ENCODE data around the gene KLHL29.

KLHL29 gene

GRCh38 chr2:23350792-23351355, 34.1 kb upstream of the KLHL29 start:
- TF ChIP-seq ZBTB7A (IDR thresholded peaks at IDR 0.05; ENCODE audit: low read depth) (no peak), FOXM1 (IDR thresholded peaks at IDR 0.05; ENCODE audit: borderline replicate concordance, low read depth) (no peak), TAF1 (IDR thresholded peaks at IDR 0.05; ENCODE audit: low read depth) (no peak), MAX (IDR thresholded peaks at IDR 0.05) (no peak), EP300 (IDR thresholded peaks at IDR 0.05; ENCODE audit: borderline replicate concordance) (no peak), CEBPB (IDR thresholded peaks at IDR 0.05) (no peak), NFIC (IDR thresholded peaks at IDR 0.05) (no peak), EGR1 (IDR thresholded peaks at IDR 0.05) (no peak), TCF12 (IDR thresholded peaks at IDR 0.05; ENCODE audit: low read depth) (no peak), YY1 (IDR thresholded peaks at IDR 0.05; ENCODE audit: low read depth) (no peak), RAD21 (IDR thresholded peaks at IDR 0.05; ENCODE audit: low read depth) (no peak)

- TF ChIP-seq EGR1 (IDR thresholded peaks at IDR 0.05) (no peak), RAD21 (IDR thresholded peaks at IDR 0.05; ENCODE audit: low read depth) (peak; percentile 57; the same call in 1 of the 2 replicates)
Measured at GRCh38 chr2:23351388-23352141, 33.4 kb upstream of the KLHL29 start.

DNA sequence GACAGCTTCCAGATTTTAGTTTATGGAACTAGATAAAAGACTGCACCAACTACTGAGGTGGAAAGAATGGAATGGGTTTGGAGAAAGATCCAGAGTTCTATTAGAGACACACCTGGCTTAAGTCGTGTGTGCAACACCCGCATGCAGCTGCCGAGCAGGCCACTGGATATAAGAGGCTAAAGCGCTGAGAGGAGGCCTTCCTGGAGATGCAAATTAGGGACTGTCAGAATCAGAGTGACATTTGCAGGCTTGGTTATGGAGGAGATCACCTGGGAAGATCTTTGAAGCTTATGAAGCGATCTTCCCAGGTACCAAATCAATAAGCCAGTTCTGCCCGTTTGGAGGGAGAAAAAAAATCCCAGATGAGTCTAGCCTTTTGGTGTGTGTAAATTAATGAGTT, 30.4 kb upstream of the KLHL29 start:
- TF ChIP-seq TAF1 (IDR thresholded peaks at IDR 0.05; ENCODE audit: low read depth) (no peak), CEBPB (IDR thresholded peaks at IDR 0.05) (no peak), CREB1 (IDR thresholded peaks at IDR 0.05; ENCODE audit: low read depth) (no peak), RAD21 (IDR thresholded peaks at IDR 0.05; ENCODE audit: low read depth) (no peak)

DNA sequence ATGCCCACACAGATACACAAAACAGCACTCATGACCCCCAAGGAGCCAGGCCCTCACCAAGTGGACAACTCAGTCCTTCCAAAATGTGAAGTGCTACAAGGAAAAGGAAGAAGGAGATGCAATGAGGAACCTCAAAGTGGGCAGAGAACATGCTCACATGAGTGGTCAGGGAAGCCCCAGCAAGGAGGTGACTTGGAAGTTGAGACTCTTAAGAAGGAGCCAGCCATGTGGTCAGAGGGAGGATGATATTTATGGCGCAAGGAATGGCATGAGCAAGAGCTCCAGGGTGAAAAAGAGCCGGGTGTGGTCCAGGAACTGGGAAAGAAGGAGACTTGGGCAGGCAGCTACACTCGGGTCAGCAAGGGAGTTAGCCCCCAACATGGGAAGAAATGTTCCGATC, 30.0 kb upstream of the KLHL29 start:
- TF ChIP-seq MAX (IDR thresholded peaks at IDR 0.05) (no peak), EP300 (IDR thresholded peaks at IDR 0.05; ENCODE audit: borderline replicate concordance) (no peak), FOXM1 (IDR thresholded peaks at IDR 0.05; ENCODE audit: borderline replicate concordance, low read depth) (no peak), NFIC (IDR thresholded peaks at IDR 0.05) (no peak), YY1 (IDR thresholded peaks at IDR 0.05; ENCODE audit: low read depth) (no peak), RAD21 (IDR thresholded peaks at IDR 0.05; ENCODE audit: low read depth) (no peak), TAF1 (IDR thresholded peaks at IDR 0.05; ENCODE audit: low read depth) (no peak), CEBPB (IDR thresholded peaks at IDR 0.05) (no peak), CREB1 (IDR thresholded peaks at IDR 0.05; ENCODE audit: low read depth) (no peak), TEAD4 (IDR thresholded peaks at IDR 0.05) (no peak)
- TF ChIP-seq, protein P1, sequence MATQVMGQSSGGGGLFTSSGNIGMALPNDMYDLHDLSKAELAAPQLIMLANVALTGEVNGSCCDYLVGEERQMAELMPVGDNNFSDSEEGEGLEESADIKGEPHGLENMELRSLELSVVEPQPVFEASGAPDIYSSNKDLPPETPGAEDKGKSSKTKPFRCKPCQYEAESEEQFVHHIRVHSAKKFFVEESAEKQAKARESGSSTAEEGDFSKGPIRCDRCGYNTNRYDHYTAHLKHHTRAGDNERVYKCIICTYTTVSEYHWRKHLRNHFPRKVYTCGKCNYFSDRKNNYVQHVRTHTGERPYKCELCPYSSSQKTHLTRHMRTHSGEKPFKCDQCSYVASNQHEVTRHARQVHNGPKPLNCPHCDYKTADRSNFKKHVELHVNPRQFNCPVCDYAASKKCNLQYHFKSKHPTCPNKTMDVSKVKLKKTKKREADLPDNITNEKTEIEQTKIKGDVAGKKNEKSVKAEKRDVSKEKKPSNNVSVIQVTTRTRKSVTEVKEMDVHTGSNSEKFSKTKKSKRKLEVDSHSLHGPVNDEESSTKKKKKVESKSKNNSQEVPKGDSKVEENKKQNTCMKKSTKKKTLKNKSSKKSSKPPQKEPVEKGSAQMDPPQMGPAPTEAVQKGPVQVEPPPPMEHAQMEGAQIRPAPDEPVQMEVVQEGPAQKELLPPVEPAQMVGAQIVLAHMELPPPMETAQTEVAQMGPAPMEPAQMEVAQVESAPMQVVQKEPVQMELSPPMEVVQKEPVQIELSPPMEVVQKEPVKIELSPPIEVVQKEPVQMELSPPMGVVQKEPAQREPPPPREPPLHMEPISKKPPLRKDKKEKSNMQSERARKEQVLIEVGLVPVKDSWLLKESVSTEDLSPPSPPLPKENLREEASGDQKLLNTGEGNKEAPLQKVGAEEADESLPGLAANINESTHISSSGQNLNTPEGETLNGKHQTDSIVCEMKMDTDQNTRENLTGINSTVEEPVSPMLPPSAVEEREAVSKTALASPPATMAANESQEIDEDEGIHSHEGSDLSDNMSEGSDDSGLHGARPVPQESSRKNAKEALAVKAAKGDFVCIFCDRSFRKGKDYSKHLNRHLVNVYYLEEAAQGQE (IDR thresholded peaks at IDR 0.05; ENCODE audit: low read depth) = no peak
- TF ChIP-seq, protein P2, sequence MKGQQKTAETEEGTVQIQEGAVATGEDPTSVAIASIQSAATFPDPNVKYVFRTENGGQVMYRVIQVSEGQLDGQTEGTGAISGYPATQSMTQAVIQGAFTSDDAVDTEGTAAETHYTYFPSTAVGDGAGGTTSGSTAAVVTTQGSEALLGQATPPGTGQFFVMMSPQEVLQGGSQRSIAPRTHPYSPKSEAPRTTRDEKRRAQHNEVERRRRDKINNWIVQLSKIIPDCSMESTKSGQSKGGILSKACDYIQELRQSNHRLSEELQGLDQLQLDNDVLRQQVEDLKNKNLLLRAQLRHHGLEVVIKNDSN (IDR thresholded peaks at IDR 0.05) = no peak

DNA sequence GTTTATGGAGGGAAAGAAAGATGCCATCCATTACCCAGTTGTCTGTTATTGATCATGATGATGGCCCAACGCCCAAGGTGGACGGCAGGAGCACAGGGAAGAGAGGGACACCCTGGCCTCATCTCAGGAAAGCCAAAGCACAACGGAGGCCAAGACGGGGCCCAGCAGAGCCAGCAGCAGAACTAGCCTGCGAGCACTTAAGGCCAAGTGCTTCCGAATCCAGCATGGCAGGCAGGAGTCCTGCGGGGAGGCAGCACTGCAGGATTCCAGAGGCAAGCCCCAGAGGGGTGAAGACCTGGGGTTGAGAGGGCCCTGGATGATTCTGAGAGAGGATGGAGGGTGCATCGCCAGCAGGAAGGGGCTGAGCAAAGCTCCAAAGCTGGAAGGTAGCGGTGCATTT, 28.3 kb upstream of the KLHL29 start:
- TF ChIP-seq RAD21 (IDR thresholded peaks at IDR 0.05; ENCODE audit: low read depth) (no peak), CREB1 (IDR thresholded peaks at IDR 0.05; ENCODE audit: low read depth) (no peak), TEAD4 (IDR thresholded peaks at IDR 0.05) (no peak), ZBTB7A (IDR thresholded peaks at IDR 0.05; ENCODE audit: low read depth) (no peak), EP300 (IDR thresholded peaks at IDR 0.05; ENCODE audit: borderline replicate concordance) (no peak), NFIC (IDR thresholded peaks at IDR 0.05) (no peak), MAX (IDR thresholded peaks at IDR 0.05) (no peak), TCF12 (IDR thresholded peaks at IDR 0.05; ENCODE audit: low read depth) (no peak), TAF1 (IDR thresholded peaks at IDR 0.05; ENCODE audit: low read depth) (no peak), CEBPB (IDR thresholded peaks at IDR 0.05) (no peak), EGR1 (IDR thresholded peaks at IDR 0.05) (no peak)
- TF ChIP-seq, protein P1 (IDR thresholded peaks at IDR 0.05; ENCODE audit: low read depth) = no peak
- TF ChIP-seq, protein P2 (IDR thresholded peaks at IDR 0.05) = no peak

Measured in Ishikawa (cell line).